Endothelial cell of umbilical vein (primary cell): ENCODE measurements around the gene UBA6.

Experiments used
- POLR2A ChIP-seq: IDR thresholded peaks from 2 replicates; pipeline ENCODE4 v1.6.1; 2012; ENCODE audit warnings: low read depth, mild to moderate bottlenecking, control low read depth, low read length
- TF ChIP-seq, protein P1 (sequence below), 2 donors: IDR thresholded peaks; 1 replicate in 1 of 2; 2 replicates in 1 of 2; pipeline ENCODE4 v1.5.1; 2011; ENCODE audit warnings: low read length in 2 of 2, mild to moderate bottlenecking in 2 of 2, moderate library complexity in 2 of 2, control low read depth in 1 of 2, inconsistent platforms in 1 of 2, low read depth in 1 of 2; ENCODE audit not compliant: insufficient read depth in 1 of 2; ENCODE audit errors: extremely low read depth in 1 of 2

DNA sequence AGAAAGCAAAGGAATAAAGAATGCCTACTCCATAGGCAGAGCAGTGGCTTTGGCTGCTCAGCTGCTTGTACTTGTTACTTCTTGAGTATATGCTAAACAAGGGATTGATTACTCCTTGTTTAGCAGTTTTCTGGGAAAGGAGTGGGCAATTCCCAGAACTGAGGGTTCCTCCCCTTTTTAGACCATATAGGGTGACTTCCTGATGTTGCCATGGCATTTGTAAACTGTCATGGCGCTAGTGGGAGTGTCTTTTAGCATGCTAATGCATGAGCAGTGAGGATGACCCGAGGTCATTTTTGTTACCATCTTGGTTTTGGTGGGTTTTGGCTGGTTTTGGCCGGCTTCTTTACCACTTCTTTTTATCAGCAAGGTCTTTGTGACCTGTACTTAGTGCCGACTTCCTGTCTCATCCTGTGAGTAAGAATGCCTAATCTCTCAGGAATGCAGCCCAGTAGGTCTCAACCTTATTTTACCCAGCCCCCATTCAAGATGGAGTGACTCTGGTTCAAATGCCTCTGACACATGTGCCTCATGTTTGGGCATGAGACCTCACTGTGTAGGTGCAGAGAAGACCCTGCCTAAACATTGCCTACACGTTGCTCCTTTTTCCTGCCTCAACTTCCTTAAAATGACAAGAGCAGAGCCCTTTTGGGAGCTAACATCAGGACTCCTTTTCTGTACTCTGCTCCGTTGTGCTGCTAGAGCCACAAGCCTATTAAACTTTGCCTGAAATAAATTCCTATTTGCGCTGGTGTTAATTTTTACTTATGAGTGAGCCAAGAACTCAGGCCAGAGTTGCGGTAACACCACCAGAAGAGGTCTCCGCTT lies 21.0 kb upstream of the UBA6 start:
- TF ChIP-seq, protein P1, sequence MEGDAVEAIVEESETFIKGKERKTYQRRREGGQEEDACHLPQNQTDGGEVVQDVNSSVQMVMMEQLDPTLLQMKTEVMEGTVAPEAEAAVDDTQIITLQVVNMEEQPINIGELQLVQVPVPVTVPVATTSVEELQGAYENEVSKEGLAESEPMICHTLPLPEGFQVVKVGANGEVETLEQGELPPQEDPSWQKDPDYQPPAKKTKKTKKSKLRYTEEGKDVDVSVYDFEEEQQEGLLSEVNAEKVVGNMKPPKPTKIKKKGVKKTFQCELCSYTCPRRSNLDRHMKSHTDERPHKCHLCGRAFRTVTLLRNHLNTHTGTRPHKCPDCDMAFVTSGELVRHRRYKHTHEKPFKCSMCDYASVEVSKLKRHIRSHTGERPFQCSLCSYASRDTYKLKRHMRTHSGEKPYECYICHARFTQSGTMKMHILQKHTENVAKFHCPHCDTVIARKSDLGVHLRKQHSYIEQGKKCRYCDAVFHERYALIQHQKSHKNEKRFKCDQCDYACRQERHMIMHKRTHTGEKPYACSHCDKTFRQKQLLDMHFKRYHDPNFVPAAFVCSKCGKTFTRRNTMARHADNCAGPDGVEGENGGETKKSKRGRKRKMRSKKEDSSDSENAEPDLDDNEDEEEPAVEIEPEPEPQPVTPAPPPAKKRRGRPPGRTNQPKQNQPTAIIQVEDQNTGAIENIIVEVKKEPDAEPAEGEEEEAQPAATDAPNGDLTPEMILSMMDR (IDR thresholded peaks at IDR 0.05; ENCODE audit: extremely low read depth in 1 of 2, insufficient read depth in 1 of 2, low read depth in 1 of 2, low read length in 2 of 2) = no peak
- no peak for TF ChIP-seq POLR2A
